OCI-LY3 (cell line): ENCODE measurements around the gene SNAPC4.

Experiments
- H2AFZ ChIP-seq: fragments of 200-600, 300-600 bp; shearing (Covaris generic); 2 replicates; pipeline ENCODE4 v1.6.0; 2014; ENCODE audit warnings: antibody characterized with exemption, low read depth, low read length
- H3K27ac ChIP-seq: fragments of 200-600, 300-600 bp; sonication (generic); 2 replicates; pipeline ENCODE4 v1.5.1; 2014; ENCODE audit warnings: mild to moderate bottlenecking, low read length, moderate library complexity, mixed read lengths
- H3K27me3 ChIP-seq: fragments of 200-600, 300-600 bp; sonication (generic); 2 replicates; pipeline ENCODE4 v1.6.1; 2014; ENCODE audit warnings: low read depth, low read length, mixed read lengths
- H3K36me3 ChIP-seq: fragments of 200-600, 300-600 bp; sonication (generic); replicated peaks from 2 replicates; pipeline ENCODE3; 2014; ENCODE audit warnings: low read depth, low read length, mixed read lengths
- H3K4me1 ChIP-seq: fragments of 300-600, 200-600 bp; sonication (generic); 2 replicates; pipeline ENCODE4 v1.6.1; 2014; ENCODE audit warnings: low read length, mixed read lengths
- H3K4me2 ChIP-seq: fragments of 200-600, 300-600 bp; sonication (generic); 2 replicates; pipeline ENCODE4 v1.6.1; 2014; ENCODE audit warnings: low read length, mixed read lengths
- H3K4me3 ChIP-seq: fragments of 300-600, 200-600 bp; sonication (generic); 2 replicates; pipeline ENCODE4 v1.5.1; 2014; ENCODE audit warnings: antibody characterized with exemption, mild to moderate bottlenecking, low read length, moderate library complexity
- H3K79me2 ChIP-seq: fragments of 300-600, 200-600 bp; shearing (Covaris generic); 2 replicates; pipeline ENCODE4 v1.6.1; 2014; ENCODE audit warnings: mild to moderate bottlenecking, low read length, mixed read lengths
- H3K9ac ChIP-seq: fragments of 300-600, 200-600 bp; shearing (Covaris generic); 2 replicates; pipeline ENCODE4 v1.6.0; 2014; ENCODE audit warnings: mild to moderate bottlenecking, low read length, moderate library complexity
- H3K9me3 ChIP-seq: fragments of 200-600, 300-600 bp; shearing (Covaris generic); 2 replicates; pipeline ENCODE4 v1.6.1; 2014; ENCODE audit warnings: low read length, mixed read lengths; ENCODE audit not compliant: insufficient read depth
- H4K20me1 ChIP-seq: fragments of 200-600, 300-600 bp; sonication (generic); 2 replicates; pipeline ENCODE4 v1.6.1; 2016; ENCODE audit warnings: low read length, mixed read lengths; ENCODE audit not compliant: insufficient read depth
- CTCF ChIP-seq: fragments of 200-600, 300-600 bp; sonication (generic); IDR thresholded peaks from 2 replicates; pipeline ENCODE4 v1.5.1; 2014; ENCODE audit warnings: antibody characterized with exemption, low read length, low read depth
- EZH2phosphoT487 ChIP-seq: fragments of 200-600 bp; shearing (Covaris generic); IDR thresholded peaks from 2 replicates; pipeline ENCODE4 v1.6.1; 2018; ENCODE audit warnings: antibody characterized with exemption, mixed run types, low read depth

The SNAPC4 gene

GRCh38 chr9:136418182-136419091 is 18.5 kb upstream of the SNAPC4 start:
- Histone ChIP-seq H3K4me1 (no peaks in the 10 kb centered on the region), H2AFZ (no peak overlapping the region), H3K79me2 (peaks cover 10% of the 10 kb centered on the region), H3K27ac (no peak overlapping the region), H3K9me3 (no peaks in the 10 kb centered on the region), H3K36me3 (peaks cover 46% of the 10 kb centered on the region), H3K4me3 (no peak overlapping the region), H3K9ac (no peak overlapping the region), H3K4me2 (no peak overlapping the region), H3K27me3 (no peaks in the 10 kb centered on the region), H4K20me1 (no peaks in the 10 kb centered on the region)
- TF ChIP-seq CTCF (no peak), EZH2phosphoT487 (no peak)

GRCh38 chr9:136416914-136417313 is 16.9 kb upstream of the SNAPC4 start:
- TF ChIP-seq CTCF (no peak), EZH2phosphoT487 (no peak)
- no peaks in the 10 kb centered on the region for H3K9me3 ChIP-seq
- peaks cover 3% of the 10 kb centered on the region for H3K4me1 ChIP-seq
- H3K4me2 ChIP-seq = no peak overlapping the region
- no peaks in the 10 kb centered on the region for H3K27me3 ChIP-seq
- H3K36me3 ChIP-seq = peaks cover 49% of the 10 kb centered on the region
- H3K27ac ChIP-seq = no peak overlapping the region
- no peak overlapping the region for H3K4me3 ChIP-seq
- peaks cover 25% of the 10 kb centered on the region for H3K79me2 ChIP-seq
- H2AFZ ChIP-seq = no peak overlapping the region
- H4K20me1 ChIP-seq = peaks cover 2% of the 10 kb centered on the region
- no peak overlapping the region for H3K9ac ChIP-seq

GRCh38 chr9:136416427-136416826 is 16.5 kb upstream of the SNAPC4 start:
- H3K9me3 ChIP-seq = no peaks in the 10 kb centered on the region
- H3K79me2 ChIP-seq = peaks cover 30% of the 10 kb centered on the region
- no peak overlapping the region for H3K4me3 ChIP-seq
- no peaks in the 10 kb centered on the region for H3K27me3 ChIP-seq
- H3K4me1 ChIP-seq = peaks cover 7% of the 10 kb centered on the region
- TF ChIP-seq EZH2phosphoT487 (no peak), CTCF (no peak)
- H4K20me1 ChIP-seq = peaks cover 7% of the 10 kb centered on the region
- H3K36me3 ChIP-seq = peaks cover 53% of the 10 kb centered on the region
- H3K4me2 ChIP-seq = no peak overlapping the region
- H3K9ac ChIP-seq = no peak overlapping the region
- H3K27ac ChIP-seq = no peak overlapping the region
- no peak overlapping the region for H2AFZ ChIP-seq

- H2AFZ ChIP-seq = no peak overlapping the region
- no peak for TF ChIP-seq EZH2phosphoT487
- TF ChIP-seq CTCF = no peak
- H3K36me3 ChIP-seq = peaks cover 52% of the 10 kb centered on the region
Measured at GRCh38 chr9:136412962-136413361, 13.0 kb upstream of the SNAPC4 start.

More at GRCh38 chr9:136412962-136413361, 13.0 kb upstream of the SNAPC4 start:
- Histone ChIP-seq H3K4me2 (no peak overlapping the region), H4K20me1 (peaks cover 12% of the 10 kb centered on the region), H3K27me3 (no peaks in the 10 kb centered on the region), H3K79me2 (peaks cover 63% of the 10 kb centered on the region), H3K9ac (no peak overlapping the region), H3K4me1 (peaks cover 19% of the 10 kb centered on the region), H3K4me3 (no peak overlapping the region), H3K27ac (no peak overlapping the region), H3K9me3 (no peaks in the 10 kb centered on the region)
